DMS53 treated with DMSO at 0.1 percent for 48 hours (cell line): ENCODE data around the gene TPCN2.
"Not testable (repeated sequence)": the region's sequence is repeated elsewhere in the genome, so short reads cannot be mapped to it uniquely, and the experiment has no call there.

Experiments
- DNase-seq: peaks from one replicate; lab custom pipeline; 2025; ENCODE audit not compliant: unreplicated experiment; lab: John Stamatoyannopoulos, UW

The TPCN2 gene

GRCh38 chr11:69048694-69049489 lies at the start of gene TPCN2:
TPCN2 (plus strand) TSS chr11:69048932; CDS start chr11:69048998, 66 bp downstream.
- DNase-seq = peak; percentile 73

GRCh38 chr11:68999093-68999747 lies 49.5 kb upstream of the TPCN2 start:
- DNase-seq = no peak

GRCh38 chr11:68999748-69000355 lies 48.9 kb upstream of the TPCN2 start:
- DNase-seq = not testable (repeated sequence)

GRCh38 chr11:69000391-69000790 lies 48.3 kb upstream of the TPCN2 start:
- no peak for DNase-seq

GRCh38 chr11:69000831-69001242 lies 47.9 kb upstream of the TPCN2 start:
- no peak for DNase-seq

- DNase-seq = no peak
Observed at GRCh38 chr11:69001243-69002081, 47.3 kb upstream of the TPCN2 start.

- no peak for DNase-seq
Observed at GRCh38 chr11:69002110-69002569, 46.6 kb upstream of the TPCN2 start.

- DNase-seq = no peak
Observed at GRCh38 chr11:69002570-69003231, 46.0 kb upstream of the TPCN2 start.

GRCh38 chr11:69003301-69003865 lies 45.3 kb upstream of the TPCN2 start:
- DNase-seq = no peak

GRCh38 chr11:69003866-69004367 lies 44.8 kb upstream of the TPCN2 start:
- no peak for DNase-seq

- DNase-seq = no peak
Observed at GRCh38 chr11:69004411-69005182, 44.1 kb upstream of the TPCN2 start.

GRCh38 chr11:69005183-69005630 lies 43.5 kb upstream of the TPCN2 start:
- no peak for DNase-seq

GRCh38 chr11:69005631-69006368 lies 42.9 kb upstream of the TPCN2 start:
- no peak for DNase-seq

- DNase-seq = no peak
Observed at GRCh38 chr11:69006816-69007215, 41.9 kb upstream of the TPCN2 start.

GRCh38 chr11:69007975-69008381 lies 40.8 kb upstream of the TPCN2 start:
- DNase-seq = no peak

- DNase-seq = no peak
Observed at GRCh38 chr11:69008737-69009440, 39.8 kb upstream of the TPCN2 start.

GRCh38 chr11:69009441-69010211 lies 39.1 kb upstream of the TPCN2 start:
- DNase-seq = no peak
